ENCODE measurements around the gene FHIT.

The FHIT gene

DNA sequence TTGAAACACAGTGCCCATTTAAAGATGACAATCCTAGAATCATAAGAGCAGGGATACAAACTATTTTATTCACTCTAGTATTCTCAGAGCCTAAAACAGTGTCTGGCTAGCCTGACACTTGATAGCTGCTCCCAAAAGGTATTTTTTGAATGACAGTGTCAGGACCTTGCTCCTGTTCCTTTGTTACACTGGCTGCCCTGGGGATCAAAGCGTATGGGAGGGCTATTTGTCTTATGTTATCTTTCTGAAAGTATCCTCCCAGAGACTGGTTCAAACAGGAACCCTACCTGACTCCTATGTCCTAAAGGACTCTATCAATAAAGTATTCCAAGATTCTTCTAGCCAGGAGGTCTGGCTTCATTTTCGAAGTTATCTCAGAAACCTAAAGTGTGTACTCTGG is 621.4 kb downstream of the FHIT start:
- DNase-seq (ENCODE audit: low read depth) = no peak

- DNase-seq (ENCODE audit: low read depth) = no peak
These were observed 628.9 kb downstream of the FHIT start for GRCh38 chr3:60622349-60622748.

DNA sequence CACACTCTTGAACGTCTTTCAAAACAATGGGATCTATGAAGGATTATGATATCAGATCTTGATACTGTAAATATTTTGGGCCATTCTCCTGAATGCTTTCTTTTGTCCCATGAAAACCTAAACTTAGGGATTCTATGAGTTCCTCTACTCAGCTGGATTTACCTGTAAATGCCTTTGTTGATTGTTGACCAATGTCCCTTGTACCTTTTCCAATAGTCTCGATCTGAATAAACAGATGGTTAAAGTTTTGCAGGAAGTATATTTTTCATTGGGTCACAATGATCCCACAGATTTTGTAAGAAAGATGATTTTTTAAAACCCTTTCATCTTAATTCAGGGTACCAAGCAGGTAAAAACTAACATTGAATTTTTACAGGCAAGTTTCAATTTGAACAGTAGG is 634.1 kb downstream of the FHIT start:
- DNase-seq (ENCODE audit: low read depth) = no peak

GRCh38 chr3:60613769-60614303 is 637.4 kb downstream of the FHIT start:
- no peak for DNase-seq (ENCODE audit: low read depth)

DNA sequence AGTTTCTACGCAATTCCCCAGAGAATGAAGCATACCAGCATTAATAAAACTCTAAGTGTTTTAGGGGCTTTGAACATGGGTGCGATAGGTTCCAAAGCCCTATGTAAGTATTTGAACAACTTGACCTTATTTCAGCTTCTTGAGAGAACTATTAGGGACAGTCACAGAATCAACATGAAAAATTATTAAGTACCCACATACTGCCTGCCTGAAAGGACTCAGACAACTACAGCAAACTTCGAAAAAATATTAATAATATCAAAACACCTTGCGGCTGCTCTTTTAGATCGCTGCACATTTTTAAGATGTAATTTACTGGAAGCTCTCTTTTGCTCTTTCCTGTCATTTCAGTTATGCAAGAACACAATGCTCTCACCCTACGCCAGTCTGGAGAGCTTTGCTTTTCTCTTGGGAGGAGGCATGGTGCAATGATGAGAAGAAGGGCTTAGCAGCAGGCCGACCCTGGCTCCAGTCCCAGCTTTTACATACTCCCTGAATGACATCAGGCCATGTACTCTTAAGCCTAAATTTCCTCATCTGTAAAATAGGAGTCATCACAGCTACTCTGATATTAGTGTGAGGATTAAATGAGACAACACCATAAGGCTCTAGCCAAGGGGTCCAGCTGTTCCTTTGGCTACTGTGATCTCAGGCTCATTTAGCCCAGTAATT is 640.7 kb downstream of the FHIT start:
- no peak for DNase-seq (ENCODE audit: low read depth)

DNA sequence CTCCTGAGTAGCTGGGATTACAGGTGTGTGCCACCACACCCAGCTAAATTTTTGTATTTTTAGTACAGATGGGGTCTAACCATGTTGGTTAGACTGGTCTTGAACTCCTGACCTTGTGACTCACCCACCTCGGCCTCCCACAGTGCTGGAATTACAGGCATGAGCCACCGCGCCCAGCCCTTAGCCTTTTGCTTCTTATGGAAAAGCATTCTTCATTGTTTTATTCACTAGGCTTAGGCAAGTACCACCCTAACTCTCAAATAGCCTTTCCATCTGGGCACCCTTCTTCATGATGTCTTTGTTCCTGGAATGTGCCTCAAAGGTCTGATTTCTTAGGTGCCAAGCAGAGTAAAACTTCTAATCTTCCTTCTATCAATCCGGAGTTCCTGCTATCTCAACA is 641.8 kb downstream of the FHIT start:
- no peak for DNase-seq (ENCODE audit: low read depth)

DNA sequence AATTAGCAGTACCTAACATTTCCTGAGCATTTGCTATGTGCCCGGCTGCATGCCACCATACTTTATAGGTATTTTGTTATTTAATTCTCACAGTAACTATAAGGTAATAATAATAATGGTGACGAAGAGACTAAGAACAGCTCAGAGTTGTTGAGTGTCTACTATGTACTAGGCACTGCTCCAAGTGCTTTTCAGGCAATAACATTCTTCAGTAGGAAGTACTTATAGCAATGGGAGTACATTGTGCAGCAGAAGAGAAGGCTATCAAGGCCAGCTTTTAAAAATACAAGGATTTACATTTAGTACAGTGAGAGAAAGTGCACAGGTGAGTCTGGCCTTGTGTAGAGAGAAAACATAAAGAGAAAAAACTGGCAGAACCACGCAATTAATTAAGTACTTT is 647.4 kb downstream of the FHIT start:
- no peak for DNase-seq (ENCODE audit: low read depth)

DNA sequence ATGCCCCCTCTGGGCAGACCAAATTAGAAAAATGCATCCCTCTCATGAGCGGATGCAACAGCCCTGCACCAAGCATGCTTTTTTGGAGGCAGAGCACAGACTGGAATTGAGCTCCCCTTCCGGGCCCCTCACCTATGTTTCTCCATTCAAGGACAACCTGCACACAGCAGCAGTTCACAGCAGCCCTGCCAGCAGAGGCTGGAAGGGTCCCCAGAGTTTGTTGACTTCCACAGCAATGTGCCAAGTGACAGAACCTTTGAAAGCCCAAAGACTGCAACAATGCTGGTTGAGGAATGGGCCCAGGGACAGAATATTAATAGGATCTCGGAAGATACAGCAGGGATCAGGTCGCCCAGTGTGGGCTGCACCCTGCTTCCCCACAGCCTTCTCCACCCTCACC is 650.4 kb downstream of the FHIT start:
- no peak for DNase-seq (ENCODE audit: low read depth)

GRCh38 chr3:60599586-60599985 is 651.7 kb downstream of the FHIT start:
- no peak for DNase-seq (ENCODE audit: low read depth)

DNA sequence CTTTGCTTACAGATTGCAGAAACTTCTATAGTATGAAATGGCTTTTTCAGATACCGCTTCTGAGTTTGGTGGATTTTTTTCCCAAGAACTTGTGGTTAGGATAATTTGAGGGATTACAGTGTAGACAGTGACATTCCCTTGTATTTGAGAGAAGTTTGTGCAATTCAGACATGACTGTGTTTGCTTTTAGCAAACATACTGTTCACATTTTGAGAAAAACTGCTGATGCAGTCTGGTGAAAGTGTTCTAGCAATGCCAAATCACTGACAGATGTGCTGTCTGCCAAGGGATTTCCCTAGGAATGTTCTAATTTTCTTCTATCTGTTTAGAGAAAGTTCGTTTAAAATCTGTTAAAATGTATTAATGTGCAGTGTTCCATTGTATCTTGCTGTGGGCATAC is 652.6 kb downstream of the FHIT start:
- no peak for DNase-seq (ENCODE audit: low read depth)

DNA sequence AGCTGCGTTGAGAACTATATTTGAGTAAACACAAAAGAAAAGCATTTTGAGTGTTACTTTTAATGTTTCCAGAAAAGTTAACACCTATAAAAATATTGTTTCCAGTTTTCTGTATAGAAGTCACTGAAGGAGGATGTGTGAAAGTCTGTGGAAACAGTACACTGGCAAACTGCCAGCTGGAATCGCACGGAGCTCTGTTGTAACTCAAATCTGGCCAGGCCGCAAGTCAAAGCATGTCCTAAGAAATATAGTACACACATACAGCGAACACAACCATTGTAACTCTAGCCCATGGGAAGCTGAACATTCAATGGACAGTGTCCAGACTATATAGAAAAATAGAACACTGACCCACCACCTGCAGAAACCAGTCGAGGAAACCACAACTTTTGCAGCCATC is 657.2 kb downstream of the FHIT start:
- DNase-seq (ENCODE audit: low read depth) = no peak

GRCh38 chr3:60591267-60591666 is 660.0 kb downstream of the FHIT start:
- no peak for DNase-seq (ENCODE audit: low read depth)

DNA sequence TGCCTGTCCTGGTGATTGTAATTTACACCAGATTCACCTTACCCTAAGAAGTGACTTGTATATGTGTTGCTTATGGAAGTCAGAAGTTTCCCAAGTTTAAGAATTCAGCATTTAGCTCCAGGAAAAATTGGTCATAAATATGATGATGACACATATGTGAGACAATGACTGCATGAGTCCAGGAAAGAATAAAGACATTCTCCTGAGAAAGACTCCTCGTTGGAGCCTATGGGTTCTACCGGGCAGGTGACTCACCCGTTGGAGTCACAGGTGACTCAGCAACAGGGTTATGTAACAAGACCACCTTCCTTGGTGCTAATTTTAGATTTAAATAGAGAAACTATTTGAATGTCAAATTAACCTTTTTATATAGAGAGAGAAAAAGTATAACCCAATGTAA is 662.4 kb downstream of the FHIT start:
- DNase-seq (ENCODE audit: low read depth) = no peak

DNA sequence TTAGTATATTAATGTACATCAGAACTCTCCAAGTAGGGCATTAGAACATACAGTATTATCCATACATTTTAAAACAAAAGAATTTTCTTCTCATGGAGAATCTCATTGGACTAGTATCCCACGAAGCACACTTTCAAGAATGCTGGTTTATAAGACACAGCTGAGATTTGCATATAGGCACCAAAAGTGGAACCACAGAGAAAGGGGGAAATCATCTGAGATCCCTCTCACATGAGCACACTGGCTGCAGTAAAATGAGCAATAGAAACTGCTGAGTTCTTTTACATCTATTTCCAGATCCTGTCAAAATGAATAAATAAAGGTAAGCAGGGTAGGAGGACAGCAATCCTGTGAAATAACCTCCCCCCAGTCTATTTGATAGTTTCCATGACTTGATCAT is 665.3 kb downstream of the FHIT start:
- DNase-seq (ENCODE audit: low read depth) = no peak

DNA sequence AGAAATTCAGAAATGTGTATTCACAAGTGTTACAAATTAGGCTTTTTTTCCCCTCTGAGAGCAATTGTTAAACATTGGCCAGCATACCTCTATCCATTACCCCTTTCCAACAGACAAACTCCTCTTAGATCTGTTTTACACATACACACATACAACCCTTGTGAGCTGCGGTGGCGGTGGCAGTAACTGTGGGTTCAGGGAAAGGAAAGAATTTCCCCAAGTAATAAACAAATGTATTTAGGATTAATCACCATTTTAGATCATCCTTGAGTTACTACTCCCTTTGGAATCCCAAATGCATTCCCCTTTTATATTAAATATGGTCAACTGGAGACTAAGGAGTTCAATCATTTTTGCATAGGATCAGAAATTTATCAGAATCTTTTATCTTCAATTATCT is 667.0 kb downstream of the FHIT start:
- no peak for DNase-seq (ENCODE audit: low read depth)

DNA sequence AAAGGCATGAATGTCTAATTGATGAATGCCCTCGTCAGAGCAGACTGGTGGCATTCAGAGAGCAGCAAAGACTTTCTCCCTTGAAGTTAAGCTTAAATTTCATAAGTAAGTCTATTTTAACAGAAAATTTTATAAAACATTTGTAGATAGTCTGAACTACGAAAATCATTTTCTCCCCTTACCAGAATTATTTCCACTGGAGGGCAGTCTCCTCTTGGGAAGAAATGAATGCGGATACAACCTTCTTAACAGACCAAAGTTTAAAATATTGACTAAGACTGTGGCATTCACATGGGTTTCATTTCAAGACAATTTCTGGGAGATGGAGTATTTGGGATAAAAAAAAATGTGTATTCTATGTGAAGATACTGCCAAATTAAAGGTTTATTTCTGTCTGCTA is 669.0 kb downstream of the FHIT start:
- DNase-seq (ENCODE audit: low read depth) = no peak

DNA sequence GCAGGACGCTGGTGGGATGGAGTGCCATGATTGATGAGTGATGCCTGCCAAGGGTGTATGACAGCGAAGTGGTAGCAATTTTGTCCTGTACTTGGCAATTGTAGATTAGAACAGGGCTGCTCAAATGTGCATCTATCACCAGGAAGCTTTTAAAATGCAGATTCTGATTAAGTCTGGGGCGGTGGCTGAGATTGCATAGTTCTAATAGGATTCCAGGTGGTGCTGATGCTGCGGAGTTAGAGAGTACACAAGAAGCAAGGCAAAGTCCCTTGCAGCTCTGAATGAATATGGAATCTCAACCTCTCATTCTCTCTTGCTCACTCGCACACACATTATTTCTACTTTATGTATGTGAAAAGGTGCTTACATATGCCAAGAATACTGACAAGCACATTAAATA is 670.4 kb downstream of the FHIT start:
- no peak for DNase-seq (ENCODE audit: low read depth)

DNA sequence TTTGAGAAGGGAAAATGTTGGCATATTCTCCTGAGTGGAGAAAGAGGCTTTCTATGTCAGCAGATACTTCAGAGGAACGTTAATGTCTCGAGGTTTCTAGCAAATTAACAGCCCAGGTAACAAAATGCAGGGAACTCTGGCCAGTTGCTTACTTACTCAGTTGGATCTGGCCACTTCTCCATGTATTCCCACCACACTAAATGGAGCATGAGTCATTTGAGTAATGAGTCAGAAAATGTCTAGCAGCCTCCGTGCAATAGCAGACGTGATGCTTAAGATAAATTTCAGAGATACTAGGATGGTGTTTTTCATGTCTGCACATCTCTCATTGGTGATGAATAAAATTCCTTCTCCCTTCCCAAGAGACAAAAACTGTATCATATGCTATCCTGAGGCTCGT is 671.5 kb downstream of the FHIT start:
- DNase-seq (ENCODE audit: low read depth) = no peak

DNA sequence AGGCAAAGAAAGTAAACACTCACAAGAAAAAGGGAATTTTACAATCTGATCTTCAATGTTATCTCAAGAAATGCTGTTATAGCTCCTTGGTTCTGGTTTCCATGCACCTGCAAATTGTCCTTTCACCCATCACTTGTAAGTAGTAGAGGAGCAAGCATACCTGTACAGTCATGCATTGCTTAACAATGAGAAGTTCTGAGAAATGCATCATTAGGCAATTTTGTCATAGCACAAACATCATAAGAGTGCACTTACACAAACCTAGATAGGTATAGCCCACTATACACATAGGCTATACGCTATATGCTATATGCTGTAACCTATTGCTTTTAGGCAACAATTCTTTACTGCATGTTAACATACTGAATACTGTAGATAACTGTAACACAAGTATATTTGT is 672.3 kb downstream of the FHIT start:
- DNase-seq (ENCODE audit: low read depth) = no peak

- DNase-seq (ENCODE audit: low read depth) = no peak
These were observed 673.7 kb downstream of the FHIT start for GRCh38 chr3:60577601-60578000.

DNA sequence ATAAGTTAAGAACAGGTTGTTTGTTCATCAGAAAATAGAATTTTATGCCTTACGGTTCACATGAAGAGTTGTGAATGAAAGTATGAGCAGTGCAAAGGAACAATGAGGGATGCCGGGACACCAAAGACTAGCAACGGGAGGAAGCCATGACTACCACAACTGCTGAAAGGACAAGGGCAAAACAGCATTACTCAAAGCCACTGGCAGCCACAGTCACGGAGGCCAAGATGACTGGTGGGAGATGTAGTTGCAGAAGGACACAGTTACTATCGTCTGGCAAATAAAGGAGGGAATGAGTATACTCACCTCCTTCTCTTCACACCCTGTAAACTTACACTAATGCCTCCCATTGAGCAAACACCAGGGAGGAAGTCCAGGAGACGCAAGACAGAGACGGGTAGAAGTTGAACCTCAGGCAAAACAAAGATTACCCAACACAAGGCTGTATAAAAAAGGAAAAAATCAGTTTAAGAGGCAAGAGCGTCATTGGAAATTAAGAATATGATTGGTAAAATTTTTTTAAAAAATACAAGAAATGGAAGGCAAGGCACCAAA is 675.5 kb downstream of the FHIT start:
- DNase-seq (ENCODE audit: low read depth) = no peak

DNA sequence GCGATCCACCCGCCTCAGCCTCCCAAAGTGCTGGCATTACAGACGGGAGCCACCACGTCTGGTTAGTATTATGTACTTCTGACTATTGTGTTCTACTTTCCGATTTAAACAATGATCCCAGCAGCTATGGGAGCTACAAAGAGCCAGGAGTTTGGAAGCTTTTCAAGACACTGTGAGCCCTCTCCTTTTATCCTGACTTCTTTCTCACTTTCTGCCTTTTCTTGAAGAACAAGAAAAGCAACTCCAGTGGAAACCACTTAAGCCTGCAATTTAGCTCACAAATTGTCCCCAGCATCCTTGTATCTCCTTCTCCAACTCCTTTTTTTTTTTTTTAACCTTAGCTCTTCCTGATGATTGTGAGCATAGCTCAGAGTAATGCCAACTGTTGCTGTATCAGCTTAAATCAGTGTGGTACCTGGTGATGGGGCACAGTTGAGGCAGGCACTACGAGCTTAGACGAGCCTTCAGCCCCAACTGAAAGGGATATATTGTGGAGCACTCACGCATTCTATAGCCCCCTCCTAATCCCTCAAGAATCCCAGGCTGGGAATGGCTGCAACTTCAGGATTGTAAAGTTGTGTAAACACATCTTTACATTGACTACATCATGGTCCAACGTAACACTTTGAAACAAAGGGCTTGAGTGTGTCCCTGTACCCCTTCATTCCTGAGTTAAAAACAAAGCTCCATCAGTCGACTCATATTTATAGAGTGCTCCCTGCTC is 677.0 kb downstream of the FHIT start:
- no peak for DNase-seq (ENCODE audit: low read depth)

- no peak for DNase-seq (ENCODE audit: low read depth)
These were observed 677.8 kb downstream of the FHIT start for GRCh38 chr3:60573494-60573893.

DNA sequence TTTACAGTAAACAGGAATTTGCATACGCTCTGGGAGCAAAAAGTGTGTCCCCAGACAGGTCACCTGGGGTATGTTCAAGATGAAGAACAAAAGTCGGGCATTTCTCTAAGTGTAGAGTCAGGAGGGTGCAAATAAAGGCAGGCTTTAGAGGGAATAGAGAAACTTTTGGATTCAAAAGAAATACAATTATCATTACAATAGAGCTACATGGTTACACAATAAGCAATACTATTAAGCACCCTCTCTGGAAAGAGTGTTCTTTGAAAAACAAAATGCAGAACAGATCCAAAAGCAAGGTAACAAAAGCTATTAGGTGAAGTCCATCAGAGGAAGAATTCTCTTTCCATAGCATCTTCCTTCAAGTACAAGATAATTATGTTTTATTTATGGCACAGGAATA is 679.7 kb downstream of the FHIT start:
- no peak for DNase-seq (ENCODE audit: low read depth)
